Subcutaneous abdominal adipose tissue (tissue), 5 donors: Measurements from ENCODE around the gene OR9G4.

Source experiments
- H3K27ac ChIP-seq: one replicate; pipeline ENCODE4 v1.7.0; 2013; ENCODE audit warnings: low read depth, mild to moderate bottlenecking, inconsistent platforms, low read length, moderate library complexity
- H3K27me3 ChIP-seq, 5 donors: one replicate each; pipeline ENCODE4 v1.7.0; 2013; ENCODE audit warnings: low read length in 5 of 5, inconsistent platforms in 1 of 5; ENCODE audit not compliant: control insufficient read depth in 5 of 5, insufficient read depth in 4 of 5
- H3K36me3 ChIP-seq, 5 donors: one replicate each; pipeline ENCODE4 v1.7.0; 2013; ENCODE audit warnings: low read length in 5 of 5; ENCODE audit not compliant: control insufficient read depth in 5 of 5, insufficient read depth in 5 of 5
- H3K4me1 ChIP-seq, 5 donors: one replicate each; pipeline ENCODE4 v1.7.0; 2013; ENCODE audit warnings: low read length in 5 of 5, mild to moderate bottlenecking in 3 of 5, moderate library complexity in 1 of 5; ENCODE audit not compliant: control insufficient read depth in 5 of 5, insufficient read depth in 5 of 5
- H3K4me3 ChIP-seq, 5 donors: one replicate each; pipeline ENCODE4 v1.7.0; 2013; ENCODE audit warnings: low read length in 5 of 5, low read depth in 1 of 5
- H3K9ac ChIP-seq, 5 donors: one replicate each; pipeline ENCODE4 v1.7.0; 2013; ENCODE audit warnings: low read length in 5 of 5, mild to moderate bottlenecking in 4 of 5, moderate library complexity in 3 of 5
- H3K9me3 ChIP-seq, 5 donors: one replicate each; pipeline ENCODE4 v1.7.0; 2013; ENCODE audit warnings: low read length in 5 of 5; ENCODE audit not compliant: control insufficient read depth in 5 of 5
- donor health status: healthy.
- donor health status: healthy.
- donor health status: healthy.
- donor health status: healthy.
- donor health status: healthy.

The OR9G4 gene

DNA sequence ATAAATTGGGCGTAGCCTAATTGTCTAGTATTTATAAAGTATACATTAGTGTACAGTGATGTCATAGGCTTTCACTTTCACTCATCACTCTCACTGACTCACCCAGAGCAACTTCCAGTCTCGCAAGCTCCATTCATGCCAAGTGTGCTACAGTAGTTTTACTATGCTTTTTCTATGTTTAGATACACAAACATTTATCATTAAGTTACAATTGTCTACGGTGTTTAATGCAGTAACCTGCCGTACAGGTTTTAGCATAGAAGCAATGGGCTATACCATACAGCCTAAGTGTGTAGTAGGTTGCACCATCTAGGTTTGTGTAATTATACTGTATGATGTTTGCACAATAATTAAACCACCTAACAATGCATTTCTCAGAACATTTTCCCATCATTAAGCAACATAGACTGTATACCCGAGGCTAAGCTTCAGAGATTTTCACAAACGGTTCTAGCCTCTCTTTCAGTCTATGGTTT, 32.1 kb downstream of the OR9G4 start:
- H3K27ac ChIP-seq = no peak overlapping the region
- H3K9ac ChIP-seq = no peak overlapping the region
- no peaks in the 10 kb centered on the region for H3K27me3 ChIP-seq
- no peaks in the 10 kb centered on the region for H3K4me1 ChIP-seq
- H3K36me3 ChIP-seq = no peaks in the 10 kb centered on the region
- H3K9me3 ChIP-seq = peaks cover 0 to 7% (median 0%) of the 10 kb centered on the region in 5 donors
- H3K4me3 ChIP-seq = no peak overlapping the region

DNA sequence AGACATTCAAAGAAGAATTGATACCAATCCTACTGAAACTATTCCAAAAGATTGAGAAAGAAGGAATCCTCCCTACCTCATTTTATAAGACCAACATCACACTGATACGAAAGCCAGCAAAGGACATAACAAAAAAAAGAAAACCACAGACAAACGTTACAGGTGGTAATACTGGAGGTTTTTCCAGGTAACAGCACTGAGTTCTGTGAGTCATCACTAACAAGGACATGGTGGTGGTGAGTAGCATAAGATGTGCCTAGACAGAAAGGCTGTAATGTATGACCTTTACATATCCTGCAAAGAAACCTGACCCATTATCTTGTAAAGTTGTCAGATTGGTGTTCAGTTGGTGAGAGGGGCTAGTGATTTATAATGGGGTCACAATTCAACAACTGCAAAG, 34.3 kb downstream of the OR9G4 start:
- no peak overlapping the region for H3K9ac ChIP-seq

DNA sequence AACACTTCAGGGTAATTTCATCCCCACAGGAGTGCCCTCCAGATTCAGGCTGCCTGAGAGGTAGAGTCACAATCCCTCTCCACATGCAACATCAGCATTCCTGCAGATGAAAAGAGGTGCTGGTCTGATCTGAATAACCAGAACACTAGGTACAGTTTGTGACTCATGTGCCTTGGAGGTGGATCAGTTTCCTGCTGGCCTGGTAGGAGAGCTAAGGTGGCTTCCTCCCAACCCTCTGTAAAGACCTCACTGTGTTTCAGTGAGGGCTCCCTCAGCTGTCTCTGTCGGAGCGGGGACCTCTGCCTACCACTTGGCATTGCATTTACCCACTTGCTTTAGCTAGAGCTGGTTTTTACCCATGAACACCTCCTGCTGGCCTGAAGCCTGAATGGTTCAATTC, 42.0 kb downstream of the OR9G4 start:
- Histone ChIP-seq H3K9ac (no peak overlapping the region), H3K9me3 (peaks cover 0 to 3% (median 0%) of the 10 kb centered on the region in 5 donors), H3K4me3 (no peak overlapping the region), H3K4me1 (no peaks in the 10 kb centered on the region), H3K36me3 (no peaks in the 10 kb centered on the region), H3K27ac (no peak overlapping the region), H3K27me3 (no peaks in the 10 kb centered on the region)

More for the DNA sequence above, 34.3 kb downstream of the OR9G4 start:
- Histone ChIP-seq H3K36me3 (no peaks in the 10 kb centered on the region), H3K4me3 (no peak overlapping the region), H3K9me3 (peaks cover 0 to 7% (median 2%) of the 10 kb centered on the region in 5 donors), H3K4me1 (no peaks in the 10 kb centered on the region), H3K27me3 (no peaks in the 10 kb centered on the region), H3K27ac (no peak overlapping the region)

DNA sequence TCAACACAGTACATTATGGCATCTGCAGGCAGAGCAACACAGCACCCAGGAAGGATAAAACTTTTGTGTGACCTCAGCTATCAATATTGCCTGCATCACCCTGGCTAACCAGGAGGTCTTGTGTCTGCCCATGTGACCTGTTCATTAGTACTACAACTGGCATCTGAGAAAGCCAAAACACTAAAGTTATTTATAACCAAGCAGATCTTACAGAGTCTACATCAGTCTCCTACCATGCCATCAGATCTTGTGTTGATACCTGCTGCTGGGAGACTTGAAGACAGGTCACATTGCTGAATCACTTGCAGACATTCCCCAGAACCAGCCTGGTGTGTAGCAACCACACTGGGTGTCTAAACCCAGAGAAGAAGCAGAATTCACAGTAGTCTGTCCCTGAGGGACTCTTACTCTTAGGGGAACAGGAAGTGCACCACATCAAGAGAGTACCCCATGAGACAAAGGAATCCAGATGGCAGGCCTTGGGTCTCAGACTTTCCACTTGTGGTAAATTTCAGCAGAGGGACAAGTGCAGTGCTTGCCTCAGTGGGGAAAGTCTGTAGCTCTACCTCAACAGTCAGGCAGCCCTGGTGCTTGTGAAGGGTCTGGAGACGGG, 42.6 kb downstream of the OR9G4 start:
- Histone ChIP-seq H3K4me3 (no peak overlapping the region), H3K4me1 (no peaks in the 10 kb centered on the region), H3K36me3 (no peaks in the 10 kb centered on the region), H3K27me3 (peaks cover 0 to under 1% (median 0%) of the 10 kb centered on the region in 5 donors), H3K9ac (no peak overlapping the region), H3K9me3 (peaks cover 0 to 3% (median 0%) of the 10 kb centered on the region in 5 donors), H3K27ac (no peak overlapping the region)

DNA sequence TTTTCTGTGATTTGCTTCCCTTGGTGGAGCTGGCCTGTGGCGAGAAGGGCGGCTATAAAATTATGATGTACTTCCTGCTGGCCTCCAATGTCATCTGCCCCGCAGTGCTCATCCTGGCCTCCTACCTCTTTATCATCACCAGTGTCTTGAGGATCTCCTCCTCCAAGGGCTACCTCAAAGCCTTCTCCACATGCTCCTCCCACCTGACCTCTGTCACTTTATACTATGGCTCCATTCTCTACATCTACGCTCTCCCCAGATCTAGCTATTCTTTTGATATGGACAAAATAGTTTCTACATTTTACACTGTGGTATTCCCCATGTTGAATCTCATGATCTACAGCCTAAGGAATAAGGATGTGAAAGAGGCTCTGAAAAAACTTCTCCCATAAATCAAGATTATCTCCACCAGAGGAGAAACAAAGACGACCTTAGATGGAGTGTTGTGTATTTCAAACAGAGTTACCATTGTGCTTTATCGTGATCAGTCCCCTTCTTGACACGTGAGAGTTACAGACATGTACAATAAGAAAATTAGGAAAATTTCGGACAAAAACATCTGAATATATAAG, 47.5 kb downstream of the OR9G4 start:
- Histone ChIP-seq H3K4me1 (no peaks in the 10 kb centered on the region), H3K4me3 (no peak overlapping the region), H3K9me3 (no peaks in the 10 kb centered on the region), H3K27ac (no peak overlapping the region), H3K36me3 (no peaks in the 10 kb centered on the region), H3K9ac (no peak overlapping the region), H3K27me3 (peaks cover 0 to 2% (median 0%) of the 10 kb centered on the region in 5 donors)

DNA sequence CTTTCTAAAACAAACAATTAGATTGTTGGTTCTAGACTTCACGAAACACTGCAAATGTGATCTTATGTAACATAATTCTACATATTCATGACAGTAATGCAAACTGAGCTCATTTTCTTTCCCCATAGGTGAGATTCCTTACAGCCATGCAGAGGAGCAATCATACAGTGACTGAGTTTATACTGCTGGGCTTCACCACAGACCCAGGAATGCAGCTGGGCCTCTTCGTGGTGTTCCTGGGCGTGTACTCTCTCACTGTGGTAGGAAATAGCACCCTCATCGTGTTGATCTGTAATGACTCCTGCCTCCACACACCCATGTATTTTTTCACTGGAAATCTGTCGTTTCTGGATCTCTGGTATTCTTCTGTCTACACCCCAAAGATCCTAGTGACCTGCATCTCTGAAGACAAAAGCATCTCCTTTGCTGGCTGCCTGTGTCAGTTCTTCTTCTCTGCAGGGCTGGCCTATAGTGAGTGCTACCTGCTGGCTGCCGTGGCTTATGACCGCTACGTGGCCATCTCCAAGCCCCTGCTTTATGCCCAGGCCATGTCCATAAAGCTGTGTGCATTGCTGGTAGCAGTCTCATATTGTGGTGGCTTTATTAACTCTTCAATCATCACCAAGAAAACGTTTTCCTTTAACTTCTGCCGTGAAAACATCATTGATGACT, 48.1 kb downstream of the OR9G4 start:
- H3K27ac ChIP-seq = no peak overlapping the region
- H3K4me3 ChIP-seq = no peak overlapping the region
- no peak overlapping the region for H3K9ac ChIP-seq
- no peaks in the 10 kb centered on the region for H3K4me1 ChIP-seq
- no peaks in the 10 kb centered on the region for H3K9me3 ChIP-seq
- H3K36me3 ChIP-seq = no peaks in the 10 kb centered on the region
- H3K27me3 ChIP-seq = peaks cover 0 to 2% (median 0%) of the 10 kb centered on the region in 5 donors

DNA sequence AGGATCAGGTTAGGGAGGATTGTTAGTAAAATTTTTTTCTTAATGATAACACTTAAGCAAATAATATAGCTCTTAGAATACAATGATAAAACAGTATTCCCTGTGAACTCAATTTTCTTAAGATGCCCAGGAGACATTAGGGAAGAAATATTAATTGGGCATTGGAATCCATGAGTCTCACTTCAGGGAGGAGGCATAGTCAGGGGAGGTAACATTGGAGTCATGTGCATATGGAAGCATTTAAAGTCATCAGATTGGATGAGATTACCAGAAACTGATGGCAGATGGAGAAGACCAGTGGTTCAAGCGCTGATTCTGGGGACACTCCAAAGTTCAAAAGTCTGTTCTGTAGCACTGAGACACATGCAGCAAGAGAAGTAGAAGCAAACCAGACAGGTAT, 49.7 kb downstream of the OR9G4 start, which contains the start of gene OR9G1:
Gene OR9G1, plus strand, starts transcription at position 301 of the 400 bp plus-strand sequence. CDS start 1,293 bp downstream, outside the sequence.
- Histone ChIP-seq H3K27me3 (peaks cover 0 to 2% (median 0%) of the 10 kb centered on the region in 5 donors), H3K4me1 (no peaks in the 10 kb centered on the region), H3K9me3 (no peaks in the 10 kb centered on the region), H3K36me3 (no peaks in the 10 kb centered on the region), H3K27ac (no peak within 1 kb of the TSS), H3K4me3 (no peak within 1 kb of the TSS), H3K9ac (no peak within 1 kb of the TSS)

DNA sequence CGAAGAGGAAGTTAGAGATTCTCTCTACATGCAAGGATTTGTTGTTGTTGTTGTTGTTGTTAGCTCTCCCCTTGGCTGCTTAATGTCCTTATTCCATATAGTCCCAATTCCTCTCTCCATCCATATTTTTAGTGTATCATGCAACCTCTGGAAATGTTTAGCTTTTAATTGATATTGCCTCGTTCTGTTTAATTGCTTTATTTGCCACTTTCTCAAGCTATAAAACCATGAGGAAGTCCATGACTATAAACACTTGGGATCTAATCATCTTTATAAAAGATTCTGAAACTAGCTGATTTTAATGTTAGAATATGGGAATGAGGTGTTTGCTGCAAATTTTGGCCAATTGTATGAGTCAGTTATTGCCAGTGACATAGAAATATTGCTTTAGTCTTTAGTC, 55.1 kb downstream of the OR9G4 start:
- Histone ChIP-seq H3K4me1 (no peaks in the 10 kb centered on the region), H3K9ac (no peak overlapping the region), H3K27ac (no peak overlapping the region), H3K9me3 (no peaks in the 10 kb centered on the region), H3K27me3 (no peaks in the 10 kb centered on the region), H3K36me3 (no peaks in the 10 kb centered on the region), H3K4me3 (no peak overlapping the region)
